ENCODE measurements around the gene PRKAR2A. TPM values are rescaled to one million over a fixed set of nuclear protein-coding genes. Genes with fewer than 3 reads are reported as not detected.
"Not testable (repeated sequence)": the region's sequence is repeated elsewhere in the genome, so short reads cannot be mapped to it uniquely, and the experiment has no call there.

PRKAR2A gene
- total and polyA plus RNA-seq, 2 donors, result 7.5 to 8.0 TPM

DNA sequence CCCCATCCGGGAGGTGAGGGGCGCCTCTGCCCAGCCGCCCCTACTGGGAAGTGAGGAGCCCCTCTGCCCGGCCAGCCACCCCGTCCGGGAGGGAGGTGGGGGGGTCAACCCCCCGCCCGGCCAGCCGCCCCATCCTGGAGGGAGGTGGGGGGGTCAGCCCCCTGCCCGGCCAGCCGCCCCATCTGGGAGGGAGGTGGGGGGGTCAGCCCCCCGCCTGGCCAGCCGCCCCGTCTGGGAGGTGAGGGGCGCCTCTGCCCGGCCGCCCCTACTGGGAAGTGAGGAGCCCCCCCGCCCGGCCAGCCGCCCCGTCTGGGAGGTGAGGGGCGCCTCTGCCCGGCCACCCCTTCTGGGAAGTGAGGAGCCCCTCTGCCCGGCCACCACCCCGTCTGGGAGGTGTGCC lies 113.1 kb downstream of the PRKAR2A start:
- not testable (repeated sequence) for H3K9me3 ChIP-seq (ENCODE audit: control insufficient read depth in 2 of 2, insufficient read depth in 1 of 2, low read length in 1 of 2); DNase-seq (ENCODE audit: low read depth in 6 of 9, low spot score in 9 of 9); H3K36me3 ChIP-seq (ENCODE audit: control insufficient read depth in 2 of 2, insufficient read depth in 2 of 2, low read length in 1 of 2); H3K4me3 ChIP-seq (ENCODE audit: low read length in 2 of 2); H3K27me3 ChIP-seq (ENCODE audit: control insufficient read depth in 2 of 2, insufficient read depth in 1 of 2, low read length in 1 of 2); H3K4me1 ChIP-seq (ENCODE audit: control insufficient read depth in 2 of 2, insufficient read depth in 2 of 2, low read length in 2 of 2); H3K27ac ChIP-seq (ENCODE audit: low read depth in 1 of 2, low read length in 1 of 2)
- WGBS, result 97% methylated on average over 16 of the region's 25 CpGs

DNA sequence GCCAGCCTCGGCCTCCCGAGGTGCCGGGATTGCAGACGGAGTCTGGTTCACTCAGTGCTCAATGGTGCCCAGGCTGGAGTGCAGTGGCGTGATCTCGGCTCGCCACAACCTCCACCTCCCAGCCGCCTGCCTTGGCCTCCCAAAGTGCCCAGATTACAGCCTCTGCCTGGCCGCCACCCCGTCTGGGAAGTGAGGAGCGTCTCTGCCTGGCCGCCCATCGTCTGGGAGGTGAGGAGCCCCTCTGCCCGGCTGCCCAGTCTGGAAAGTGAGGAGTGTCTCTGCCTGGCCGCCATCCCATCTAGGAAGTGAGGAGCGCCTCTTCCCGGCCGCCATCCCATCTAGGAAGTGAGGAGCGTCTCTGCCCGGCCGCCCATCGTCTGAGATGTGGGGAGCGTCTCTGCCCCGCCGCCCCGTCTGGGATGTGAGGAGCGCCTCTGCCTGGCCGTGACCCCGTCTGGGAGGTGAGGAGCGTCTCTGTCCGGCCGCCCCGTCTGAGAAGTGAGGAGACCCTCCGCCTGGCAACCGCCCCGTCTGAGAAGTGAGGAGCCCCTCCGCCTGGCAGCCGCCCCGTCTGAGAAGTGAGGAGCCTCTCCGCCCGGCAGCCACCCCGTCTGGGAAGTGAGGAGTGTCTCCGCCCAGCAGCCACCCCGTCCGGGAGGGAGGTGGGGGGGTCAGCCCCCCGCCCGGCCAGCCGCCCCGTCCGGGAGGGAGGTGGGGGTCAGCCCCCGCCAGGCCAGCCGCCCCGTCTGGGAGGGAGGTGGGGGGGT lies 113.7 kb downstream of the PRKAR2A start:
- H3K4me3 ChIP-seq (ENCODE audit: low read length in 2 of 2); H3K9me3 ChIP-seq (ENCODE audit: control insufficient read depth in 2 of 2, insufficient read depth in 1 of 2, low read length in 1 of 2); DNase-seq (ENCODE audit: low read depth in 6 of 9, low spot score in 9 of 9); H3K27ac ChIP-seq (ENCODE audit: low read depth in 1 of 2, low read length in 1 of 2); H3K36me3 ChIP-seq (ENCODE audit: control insufficient read depth in 2 of 2, insufficient read depth in 2 of 2, low read length in 1 of 2); H3K4me1 ChIP-seq (ENCODE audit: control insufficient read depth in 2 of 2, insufficient read depth in 2 of 2, low read length in 2 of 2); H3K27me3 ChIP-seq (ENCODE audit: control insufficient read depth in 2 of 2, insufficient read depth in 1 of 2, low read length in 1 of 2): not testable (repeated sequence)
- WGBS, result 96% methylated on average over 45 of the region's 53 CpGs

DNA sequence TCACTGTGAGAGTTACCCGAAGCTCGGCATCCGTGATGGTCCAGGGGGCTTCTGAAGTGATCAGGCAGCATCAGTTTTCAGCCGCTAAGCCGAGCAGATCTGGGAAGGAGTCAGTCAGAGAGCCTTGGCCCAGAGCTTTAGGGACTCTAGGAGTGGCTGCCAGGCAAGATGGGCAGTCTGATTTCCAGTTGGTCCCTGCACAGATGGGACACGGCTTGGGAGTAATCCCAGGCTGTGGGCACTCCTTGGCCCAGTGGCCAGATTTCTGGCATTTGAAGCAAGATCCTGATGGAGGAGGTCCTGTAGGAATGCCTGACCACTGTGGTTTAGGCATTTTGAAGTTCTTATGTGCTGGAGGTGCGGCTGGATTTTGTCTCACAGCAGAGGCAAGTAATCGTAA lies 120.2 kb downstream of the PRKAR2A start:
- Histone ChIP-seq H3K4me3 (ENCODE audit: low read length in 2 of 2) (no peak overlapping the region), H3K4me1 (ENCODE audit: control insufficient read depth in 2 of 2, insufficient read depth in 2 of 2, low read length in 2 of 2) (no peaks in the 10 kb centered on the region), H3K9me3 (ENCODE audit: control insufficient read depth in 2 of 2, insufficient read depth in 1 of 2, low read length in 1 of 2) (peaks cover 0 to 2% of the 10 kb centered on the region in 2 donors), H3K36me3 (ENCODE audit: control insufficient read depth in 2 of 2, insufficient read depth in 2 of 2, low read length in 1 of 2) (no peaks in the 10 kb centered on the region), H3K27me3 (ENCODE audit: control insufficient read depth in 2 of 2, insufficient read depth in 1 of 2, low read length in 1 of 2) (peaks cover 0 to 2% of the 10 kb centered on the region in 2 donors), H3K27ac (ENCODE audit: low read depth in 1 of 2, low read length in 1 of 2) (no peak overlapping the region)
- DNase-seq (ENCODE audit: low read depth in 6 of 9, low spot score in 9 of 9), result no peak
- 98% methylated on average over 8 of the region's 8 CpGs for WGBS

DNA sequence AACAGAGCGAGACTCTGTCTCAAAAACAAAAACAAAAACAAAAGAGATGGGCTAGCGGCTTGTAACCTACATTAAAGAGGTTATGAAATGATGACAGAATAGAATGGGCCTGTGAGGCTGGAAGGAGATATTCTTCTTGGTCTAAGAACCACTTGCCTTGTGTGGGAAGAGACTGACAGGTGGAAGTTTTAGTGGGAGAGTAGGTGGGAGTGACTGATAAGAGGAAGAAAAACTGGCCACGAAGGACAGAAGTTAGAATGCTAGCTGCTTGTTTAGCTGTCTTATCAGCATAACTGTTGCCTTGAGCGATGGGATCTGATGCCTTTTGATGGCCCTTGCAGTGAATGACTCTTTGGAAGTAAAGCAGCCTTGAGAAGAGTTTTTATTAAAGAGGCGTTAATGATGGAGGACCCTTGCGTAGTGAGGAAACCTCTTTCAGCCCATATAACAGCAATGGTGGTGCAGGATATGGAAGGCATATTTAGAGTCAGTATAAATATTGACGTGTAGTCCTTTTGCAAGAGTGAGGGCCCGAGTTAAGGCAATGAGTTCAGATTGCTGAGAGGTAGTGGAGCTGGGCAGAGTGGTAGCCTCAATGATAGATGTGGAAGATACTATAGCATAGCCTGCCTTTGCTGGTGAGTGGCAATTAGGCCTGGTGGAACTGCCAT lies 122.4 kb downstream of the PRKAR2A start:
- 97% methylated on average over 8 of the region's 8 CpGs for WGBS
- not testable (repeated sequence) for H3K4me1 ChIP-seq (ENCODE audit: control insufficient read depth in 2 of 2, insufficient read depth in 2 of 2, low read length in 2 of 2); H3K4me3 ChIP-seq (ENCODE audit: low read length in 2 of 2); H3K9me3 ChIP-seq (ENCODE audit: control insufficient read depth in 2 of 2, insufficient read depth in 1 of 2, low read length in 1 of 2); DNase-seq (ENCODE audit: low read depth in 6 of 9, low spot score in 9 of 9); H3K27ac ChIP-seq (ENCODE audit: low read depth in 1 of 2, low read length in 1 of 2); H3K36me3 ChIP-seq (ENCODE audit: control insufficient read depth in 2 of 2, insufficient read depth in 2 of 2, low read length in 1 of 2); H3K27me3 ChIP-seq (ENCODE audit: control insufficient read depth in 2 of 2, insufficient read depth in 1 of 2, low read length in 1 of 2)

DNA sequence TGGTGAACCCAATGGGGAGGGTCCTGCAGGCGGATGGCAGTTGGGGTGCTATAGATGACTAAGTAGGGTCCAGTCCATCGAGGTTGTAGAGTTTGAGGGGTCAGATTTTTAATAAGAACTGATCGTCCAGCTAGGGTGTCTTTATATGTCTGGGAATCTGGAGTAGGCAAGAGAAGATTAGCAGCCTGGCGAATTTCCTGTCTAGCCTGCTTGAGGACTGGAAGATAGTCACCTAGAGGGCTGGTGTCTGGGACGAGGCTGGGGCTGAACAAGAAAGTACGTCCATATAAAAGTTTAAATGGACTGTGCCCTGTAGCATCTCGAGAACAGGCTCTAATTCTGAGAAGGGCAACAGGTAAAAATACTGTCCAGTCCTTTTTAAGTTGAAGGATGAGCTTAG lies 123.9 kb downstream of the PRKAR2A start:
- H3K9me3 ChIP-seq (ENCODE audit: control insufficient read depth in 2 of 2, insufficient read depth in 1 of 2, low read length in 1 of 2), result peaks cover 0 to 2% of the 10 kb centered on the region in 2 donors
- WGBS, result 96% methylated on average over 7 of the region's 7 CpGs
- H3K4me1 ChIP-seq (ENCODE audit: control insufficient read depth in 2 of 2, insufficient read depth in 2 of 2, low read length in 2 of 2), result no peaks in the 10 kb centered on the region
- DNase-seq (ENCODE audit: low read depth in 6 of 9, low spot score in 9 of 9), result no peak
- H3K36me3 ChIP-seq (ENCODE audit: control insufficient read depth in 2 of 2, insufficient read depth in 2 of 2, low read length in 1 of 2), result no peaks in the 10 kb centered on the region
- H3K4me3 ChIP-seq (ENCODE audit: low read length in 2 of 2), result no peak overlapping the region
- H3K27me3 ChIP-seq (ENCODE audit: control insufficient read depth in 2 of 2, insufficient read depth in 1 of 2, low read length in 1 of 2), result peaks cover 0 to 2% of the 10 kb centered on the region in 2 donors
- H3K27ac ChIP-seq (ENCODE audit: low read depth in 1 of 2, low read length in 1 of 2), result no peak overlapping the region

DNA sequence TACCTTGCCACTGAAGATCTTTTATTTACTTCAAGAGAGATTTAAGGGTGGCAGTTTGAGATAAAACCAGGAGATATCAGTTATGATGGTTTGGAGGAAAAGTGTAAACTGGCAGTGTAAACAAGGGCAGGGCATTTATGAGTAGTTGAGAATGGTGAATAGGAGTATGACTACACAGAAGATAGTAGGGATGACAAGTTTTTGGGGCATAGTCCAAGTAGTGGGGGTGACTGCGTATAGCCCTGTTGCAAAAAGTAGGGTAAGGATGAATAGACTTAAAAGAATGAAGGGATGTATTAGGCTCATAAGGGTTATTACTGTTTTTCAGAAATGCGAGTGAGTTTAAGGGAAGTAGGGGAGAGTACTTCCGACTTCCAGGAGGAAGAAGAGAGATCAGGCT lies 124.4 kb downstream of the PRKAR2A start:
- H3K27ac ChIP-seq (ENCODE audit: low read depth in 1 of 2, low read length in 1 of 2); H3K36me3 ChIP-seq (ENCODE audit: control insufficient read depth in 2 of 2, insufficient read depth in 2 of 2, low read length in 1 of 2); H3K9me3 ChIP-seq (ENCODE audit: control insufficient read depth in 2 of 2, insufficient read depth in 1 of 2, low read length in 1 of 2); H3K27me3 ChIP-seq (ENCODE audit: control insufficient read depth in 2 of 2, insufficient read depth in 1 of 2, low read length in 1 of 2); H3K4me3 ChIP-seq (ENCODE audit: low read length in 2 of 2); DNase-seq (ENCODE audit: low read depth in 6 of 9, low spot score in 9 of 9); H3K4me1 ChIP-seq (ENCODE audit: control insufficient read depth in 2 of 2, insufficient read depth in 2 of 2, low read length in 2 of 2): not testable (repeated sequence)
- 97% methylated on average over 3 of the region's 3 CpGs for WGBS

DNA sequence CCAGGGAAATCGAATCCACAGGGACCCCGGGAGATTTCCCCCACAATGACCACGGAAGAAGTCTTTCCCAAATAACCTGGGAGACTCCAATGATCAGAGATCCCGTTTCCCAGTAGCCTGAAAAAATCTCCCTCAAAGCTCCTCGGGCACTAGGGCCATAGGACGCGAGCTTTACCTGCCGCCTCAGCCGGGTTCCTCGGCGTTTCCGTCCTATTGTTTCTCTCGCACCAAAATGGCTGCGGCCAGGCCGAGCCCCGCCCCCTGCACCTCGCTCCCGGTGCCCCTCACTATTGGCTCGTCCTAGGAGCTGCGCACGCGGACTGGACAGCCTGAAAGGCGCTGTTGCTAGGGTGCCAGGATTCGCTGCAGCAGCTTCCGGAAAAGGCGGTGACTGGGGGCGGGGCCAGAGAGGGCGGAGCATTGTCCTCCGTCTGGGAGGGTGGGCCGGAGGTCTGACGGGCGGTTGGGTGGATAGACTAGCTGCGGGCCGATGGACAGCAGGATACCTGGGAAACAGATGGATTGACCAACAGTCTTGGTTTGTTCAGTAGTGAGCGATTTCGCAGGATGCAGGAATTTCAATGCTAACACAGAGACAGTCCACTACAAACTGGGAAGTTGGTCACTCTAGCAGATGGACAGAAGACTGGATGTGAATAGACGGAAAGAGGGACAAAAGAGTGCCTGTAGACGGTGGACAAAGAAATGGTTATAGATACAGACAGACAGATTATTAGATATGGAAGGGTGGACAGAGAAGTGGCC lies 130.5 kb downstream of the PRKAR2A start, which contains the start of gene IP6K2:
IP6K2 (minus strand) TSS at position 240 of the 765 bp plus-strand sequence. CDS start 21,930 bp downstream, outside the sequence.
- peak; percentile 88 to 98 (median 92) for DNase-seq (ENCODE audit: low read depth in 6 of 9, low spot score in 9 of 9)
- Histone ChIP-seq H3K4me1 (ENCODE audit: control insufficient read depth in 2 of 2, insufficient read depth in 2 of 2, low read length in 2 of 2) (peaks cover 8 to 27% of the 10 kb centered on the region in 2 donors), H3K9me3 (ENCODE audit: control insufficient read depth in 2 of 2, insufficient read depth in 1 of 2, low read length in 1 of 2) (no peaks in the 10 kb centered on the region), H3K27ac (ENCODE audit: low read depth in 1 of 2, low read length in 1 of 2) (peak within 1 kb of the TSS; percentile 89 to 90), H3K27me3 (ENCODE audit: control insufficient read depth in 2 of 2, insufficient read depth in 1 of 2, low read length in 1 of 2) (no peaks in the 10 kb centered on the region), H3K4me3 (ENCODE audit: low read length in 2 of 2) (peak within 1 kb of the TSS; percentile 80 to 100), H3K36me3 (ENCODE audit: control insufficient read depth in 2 of 2, insufficient read depth in 2 of 2, low read length in 1 of 2) (peaks cover 8 to 29% of the 10 kb centered on the region in 2 donors)
- WGBS, result 4% methylated on average over 38 of the region's 38 CpGs

DNA sequence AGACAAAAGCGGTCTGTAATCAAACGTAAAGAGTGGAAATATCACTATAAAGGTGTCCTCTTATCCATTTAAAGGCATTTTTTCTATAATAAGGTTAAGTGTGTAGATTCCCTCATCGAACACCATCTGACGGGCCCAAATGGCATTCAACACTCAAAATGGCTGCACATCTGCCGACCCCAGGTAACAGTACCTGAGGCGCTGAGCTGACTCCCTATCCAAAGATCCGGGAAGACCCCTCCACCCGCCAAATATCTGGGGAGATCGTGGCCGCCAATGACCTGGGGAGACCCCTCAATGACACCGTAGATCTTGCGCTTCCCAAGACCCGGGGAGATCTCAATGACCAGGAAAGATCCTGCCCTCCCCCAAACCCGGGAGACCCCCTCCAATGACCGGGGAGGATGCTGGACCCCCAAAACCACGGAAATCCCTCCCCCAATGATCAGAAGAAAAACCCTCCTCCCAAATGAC lies 131.1 kb downstream of the PRKAR2A start:
- Histone ChIP-seq H3K27ac (ENCODE audit: low read depth in 1 of 2, low read length in 1 of 2) (peak overlapping the region; percentile 89 to 90), H3K27me3 (ENCODE audit: control insufficient read depth in 2 of 2, insufficient read depth in 1 of 2, low read length in 1 of 2) (no peaks in the 10 kb centered on the region), H3K9me3 (ENCODE audit: control insufficient read depth in 2 of 2, insufficient read depth in 1 of 2, low read length in 1 of 2) (no peaks in the 10 kb centered on the region), H3K4me3 (ENCODE audit: low read length in 2 of 2) (peak overlapping the region; percentile 80 to 100), H3K4me1 (ENCODE audit: control insufficient read depth in 2 of 2, insufficient read depth in 2 of 2, low read length in 2 of 2) (peaks cover 11 to 29% of the 10 kb centered on the region in 2 donors), H3K36me3 (ENCODE audit: control insufficient read depth in 2 of 2, insufficient read depth in 2 of 2, low read length in 1 of 2) (peaks cover 14 to 34% of the 10 kb centered on the region in 2 donors)
- peak in 5 of 9 donors; percentile 19 to 70 (median 48) for DNase-seq (ENCODE audit: low read depth in 6 of 9, low spot score in 9 of 9)
- under 1% methylated on average over 16 of the region's 16 CpGs for WGBS
